GM18520 (cell line): ENCODE results near the gene CAMSAP2.
"Not testable (repeated sequence)": the region's sequence is repeated elsewhere in the genome, so short reads cannot be mapped to it uniquely, and the experiment has no call there.

Source experiments
- ATAC-seq: cut with Tn5 transposase; IDR thresholded peaks from one replicate; pipeline ENCODE4 v1.9.1; 2021; ENCODE audit not compliant: unreplicated experiment

CAMSAP2 gene

DNA sequence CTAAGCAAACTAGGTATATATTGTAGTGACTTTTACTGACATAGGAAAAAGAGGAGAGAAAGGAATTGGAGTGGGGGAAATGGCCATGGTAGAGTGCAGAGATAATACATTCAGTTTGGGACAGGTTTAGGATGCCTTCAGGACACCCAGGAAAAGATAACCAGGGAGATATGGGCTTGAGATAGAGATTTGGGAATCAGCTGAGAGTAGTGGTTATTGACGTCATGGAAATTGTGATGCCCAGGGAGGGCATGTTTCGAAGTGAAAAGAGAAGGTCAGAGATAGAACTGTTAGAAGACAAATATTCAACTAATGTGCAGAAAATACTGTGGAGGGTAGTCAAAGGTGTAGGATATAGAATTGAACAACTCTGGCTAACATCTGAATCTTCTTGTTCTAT lies 40.6 kb downstream of the CAMSAP2 start:
- no peak for ATAC-seq

DNA sequence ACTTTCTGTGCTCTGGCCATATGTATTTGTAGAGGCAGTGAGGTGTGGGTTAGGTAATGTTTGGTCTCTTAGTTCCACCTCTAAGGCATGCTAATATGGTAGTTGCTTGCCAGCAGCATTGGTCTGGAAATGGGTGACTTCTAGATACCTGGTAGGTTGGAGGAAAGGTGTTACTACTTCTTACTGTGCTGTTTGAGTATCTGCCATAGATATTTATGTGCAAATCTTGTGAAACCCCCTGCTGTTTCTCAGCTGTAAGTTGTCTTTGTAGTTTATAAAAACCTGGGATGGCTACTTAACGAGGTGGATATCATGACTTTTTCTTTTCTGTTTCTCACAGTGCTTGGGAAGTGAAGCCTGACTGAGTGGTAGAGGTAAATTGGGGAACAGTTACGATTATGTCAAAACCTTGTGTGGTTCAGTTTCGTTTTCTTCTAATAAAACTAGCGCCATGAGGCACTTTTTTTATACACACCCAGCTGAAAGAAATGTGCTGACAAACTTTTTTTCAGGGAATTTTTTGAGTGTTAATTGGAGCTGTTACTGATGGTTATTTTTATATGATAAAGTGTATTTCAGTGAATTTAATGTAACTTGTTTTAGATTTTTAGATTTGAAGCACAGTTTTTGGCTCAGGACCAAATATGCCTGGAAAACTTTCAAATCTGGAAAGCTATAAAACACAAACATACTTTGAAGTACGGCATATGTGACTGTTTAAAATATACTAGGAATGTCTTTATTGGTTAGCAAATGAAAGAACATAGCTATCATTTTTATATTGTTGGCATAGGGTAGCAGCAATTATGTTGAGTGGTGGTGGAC lies 42.1 kb downstream of the CAMSAP2 start:
- ATAC-seq, result no peak

DNA sequence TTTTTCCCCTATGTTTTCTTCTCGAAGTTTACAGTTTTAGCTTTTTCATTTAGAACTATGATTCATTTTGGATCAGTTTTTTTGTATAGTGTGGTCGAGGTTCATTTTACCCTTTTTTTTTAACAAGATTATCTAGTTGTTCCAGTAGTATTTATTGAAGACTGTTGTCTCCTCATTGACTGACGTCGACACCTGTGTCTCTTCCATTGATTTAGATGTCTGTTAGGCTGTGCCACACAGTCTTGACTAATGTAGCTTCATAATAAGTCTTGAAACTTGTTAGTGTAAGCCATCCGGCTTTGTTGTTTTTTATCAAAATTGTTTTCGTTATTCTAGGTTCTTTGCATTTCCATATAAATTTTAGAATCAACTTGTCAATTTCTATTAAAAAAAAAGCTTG lies 45.2 kb downstream of the CAMSAP2 start:
- ATAC-seq, result no peak

DNA sequence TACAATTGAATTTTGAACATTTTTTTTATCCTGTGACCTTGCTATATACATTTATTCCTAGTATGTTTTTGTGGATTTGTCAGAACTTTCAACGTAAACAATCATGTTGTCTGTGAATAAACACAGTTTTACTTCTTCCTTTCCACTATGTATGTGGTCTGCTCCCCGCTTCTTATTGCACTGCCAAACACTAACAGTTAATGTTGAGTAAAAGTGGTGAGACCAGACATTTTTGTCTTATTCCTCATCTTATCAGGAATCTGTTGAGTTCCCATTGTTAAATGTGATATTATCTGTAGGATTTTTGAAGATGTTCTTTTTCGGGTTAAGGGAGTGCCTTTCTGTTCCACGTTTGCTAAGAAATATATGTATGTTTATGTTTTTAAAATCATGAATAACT lies 45.9 kb downstream of the CAMSAP2 start:
- no peak for ATAC-seq

DNA sequence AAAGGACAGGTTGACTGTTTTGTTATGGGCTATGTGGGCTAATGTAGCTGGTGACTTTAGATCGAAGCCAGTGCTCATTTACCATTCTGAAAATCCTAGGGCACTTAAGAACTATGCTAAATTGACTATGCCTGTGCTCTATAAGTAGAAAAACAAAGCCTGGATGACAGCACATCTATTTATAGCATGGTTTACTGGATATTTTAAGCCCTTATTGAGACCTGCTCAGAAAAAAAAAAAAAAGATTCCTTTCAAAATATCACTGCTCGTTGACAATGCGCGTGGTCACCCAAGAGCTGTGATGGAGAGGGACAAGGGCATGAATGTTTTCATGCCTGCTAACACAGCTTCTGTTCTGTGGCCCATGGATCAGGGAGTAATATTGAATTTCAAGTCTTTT lies 48.1 kb downstream of the CAMSAP2 start:
- no peak for ATAC-seq

DNA sequence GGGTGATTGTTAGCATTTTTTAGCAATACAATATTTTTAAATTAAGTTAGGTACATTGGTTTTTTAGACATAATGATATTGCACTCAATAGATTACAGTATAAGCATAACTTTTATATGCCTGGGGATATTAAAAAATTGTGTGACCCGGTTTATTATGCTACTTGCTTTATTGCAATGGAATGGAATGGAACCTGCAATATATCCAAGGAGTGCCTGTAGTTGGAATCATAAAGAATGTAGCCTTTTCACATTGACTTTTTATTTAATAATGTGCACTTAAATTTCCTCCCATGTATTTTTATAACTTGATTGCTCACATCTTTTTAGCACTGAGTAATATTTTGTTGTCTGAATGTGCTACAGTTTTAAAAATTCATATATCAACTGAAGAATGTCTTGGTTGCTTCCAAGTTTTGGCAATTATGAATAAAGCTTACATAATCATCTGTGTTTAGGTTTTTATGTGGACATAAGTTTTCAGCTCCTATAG lies 49.2 kb downstream of the CAMSAP2 start:
- ATAC-seq, result no peak

DNA sequence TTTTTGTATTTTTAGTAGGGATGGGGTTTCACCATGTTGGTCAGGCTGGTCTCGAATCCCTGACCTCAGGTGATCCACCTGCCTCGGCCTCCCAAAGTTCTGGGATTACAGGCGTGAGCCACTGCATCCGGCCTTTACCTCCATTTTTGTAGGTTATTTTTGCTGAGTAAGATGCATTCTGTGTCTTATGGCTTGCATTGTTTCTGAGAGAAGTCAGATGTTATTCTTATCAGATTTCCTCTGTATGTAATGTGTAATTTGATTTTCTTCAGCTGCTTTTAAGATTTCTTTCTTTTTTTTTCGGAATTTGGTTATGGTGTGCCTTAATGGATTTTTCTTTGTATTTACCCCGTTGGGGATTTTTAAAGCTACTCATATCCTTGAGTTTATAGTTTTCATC lies 52.3 kb downstream of the CAMSAP2 start:
- not testable (repeated sequence) for ATAC-seq

DNA sequence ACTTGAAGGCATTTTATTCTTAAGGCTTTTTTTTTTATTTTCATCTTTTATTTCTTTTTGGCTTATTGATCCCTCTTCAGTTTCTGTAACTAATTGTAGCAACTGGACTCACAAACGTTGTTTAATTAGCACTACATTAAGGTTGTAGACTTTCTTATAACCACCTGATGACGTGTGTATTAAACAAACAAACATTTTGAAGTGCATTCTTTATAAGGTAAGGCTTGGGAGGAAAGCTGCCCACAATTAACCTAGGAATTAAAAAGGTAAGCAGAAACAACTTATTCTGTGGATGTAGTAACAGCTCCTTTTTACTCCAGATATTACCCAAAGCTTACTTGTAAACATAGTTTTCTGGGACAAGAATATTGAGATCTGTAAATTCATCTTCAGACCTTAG lies 55.0 kb downstream of the CAMSAP2 start:
- no peak for ATAC-seq

DNA sequence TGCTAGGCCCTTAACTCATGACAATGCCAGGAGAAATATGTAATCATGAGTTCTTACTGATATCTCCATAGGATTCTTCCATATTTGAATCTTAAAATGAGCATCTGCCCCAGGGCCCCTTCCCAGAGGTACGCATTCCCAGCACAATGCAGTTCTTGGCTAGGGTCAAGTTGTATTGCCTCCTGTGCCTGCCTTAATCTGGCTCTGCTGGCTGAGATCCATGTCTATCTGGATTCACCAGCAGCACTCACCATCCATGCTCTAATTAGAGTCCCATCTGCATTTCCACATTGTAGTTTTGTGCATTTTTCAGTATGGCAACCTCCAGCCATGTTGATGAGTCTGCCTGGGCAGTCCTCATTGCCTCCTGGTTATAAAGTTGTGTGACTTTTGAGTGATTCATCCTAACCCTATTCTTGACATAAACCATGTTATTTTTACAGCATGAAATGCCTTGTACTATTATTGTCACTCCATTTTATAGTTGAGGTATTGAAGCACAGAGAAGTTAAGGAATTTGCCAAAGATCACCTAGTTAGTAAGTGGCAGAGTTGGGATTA lies 55.9 kb downstream of the CAMSAP2 start:
- ATAC-seq, result no peak

DNA sequence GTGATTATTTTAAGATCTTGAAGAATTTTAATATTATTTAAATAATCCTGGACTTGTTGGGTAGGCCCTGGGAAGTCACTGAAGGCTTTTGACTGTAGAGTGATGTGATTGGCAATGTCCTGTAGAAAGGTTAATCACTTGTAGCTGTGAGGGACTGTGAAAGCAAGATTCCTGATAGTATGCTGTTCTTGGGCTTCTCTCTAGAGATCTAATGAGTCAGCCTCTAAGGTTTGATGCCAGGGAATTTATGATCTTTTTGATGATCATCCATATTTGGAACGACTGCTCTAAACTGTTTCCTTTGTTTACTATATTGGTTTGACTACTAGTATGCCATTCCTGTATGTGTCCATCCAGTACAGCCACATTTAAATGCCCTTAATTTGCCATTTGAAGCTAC lies 56.5 kb downstream of the CAMSAP2 start:
- no peak for ATAC-seq

DNA sequence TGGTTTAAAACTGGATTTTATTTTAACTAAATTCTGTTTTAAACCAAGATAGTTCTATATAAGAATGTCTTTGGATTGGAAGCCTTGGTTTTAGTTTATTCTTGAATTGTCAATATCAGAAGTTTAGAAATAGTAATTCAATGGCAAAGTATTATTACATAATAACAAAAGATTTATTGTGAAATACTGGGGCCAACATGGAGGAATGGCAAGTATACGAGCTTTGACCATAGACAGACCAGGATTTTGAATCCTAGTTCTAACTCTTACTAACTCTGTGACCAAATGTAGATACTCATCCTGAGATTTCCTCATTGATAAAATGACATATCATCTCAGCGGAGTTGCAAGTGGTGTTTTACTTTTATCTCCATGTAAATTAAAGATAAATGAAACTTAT lies 63.3 kb downstream of the CAMSAP2 start:
- no peak for ATAC-seq

DNA sequence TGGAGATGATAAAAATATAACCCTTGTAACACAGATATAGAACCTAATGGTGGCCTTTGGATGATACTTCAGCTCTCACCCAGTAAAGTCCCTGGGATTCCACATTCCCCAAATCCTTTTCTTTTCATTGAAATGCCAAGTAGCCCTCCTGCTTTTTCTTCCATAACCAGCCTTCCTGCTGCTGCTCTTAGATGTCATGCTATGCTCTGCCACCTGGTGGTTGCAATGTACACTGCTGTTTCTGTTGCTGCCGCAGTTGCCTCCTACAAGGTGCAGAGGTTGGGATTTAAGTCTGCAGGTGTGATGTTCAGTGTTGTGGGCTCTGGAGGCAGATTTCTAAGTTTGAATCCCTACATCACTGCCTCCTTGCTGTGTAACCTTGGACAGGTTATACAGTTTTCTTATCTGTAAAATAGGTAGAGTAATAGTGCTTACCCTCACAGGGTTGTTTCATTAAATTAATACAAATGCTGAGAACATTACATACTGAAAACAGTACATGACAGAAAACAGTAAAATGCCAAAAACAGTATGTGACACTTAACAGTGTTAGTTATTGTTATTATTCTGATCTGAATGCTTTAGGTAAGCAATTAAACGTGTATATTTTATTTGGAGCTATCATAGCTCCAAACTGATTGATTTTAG lies 64.3 kb downstream of the CAMSAP2 start:
- ATAC-seq, result peak; percentile 79

DNA sequence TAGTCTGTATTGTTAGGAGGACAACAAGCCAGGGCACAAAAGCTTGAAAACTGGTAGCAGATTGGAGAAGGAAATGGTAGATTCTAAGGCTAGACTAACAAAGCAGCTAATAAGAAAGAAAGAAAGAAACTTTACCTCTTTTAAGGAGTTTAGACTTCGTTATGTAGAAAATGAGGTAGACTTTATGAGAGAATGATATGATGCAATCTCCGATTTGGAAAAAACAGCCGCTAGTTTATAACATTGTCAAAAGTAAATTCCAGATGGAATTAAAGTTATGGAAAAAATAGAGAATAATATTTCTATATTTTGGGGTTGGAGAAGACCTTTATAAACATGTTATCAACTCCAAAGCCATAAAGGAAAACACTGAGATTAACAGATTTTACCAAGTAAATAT lies 67.0 kb downstream of the CAMSAP2 start:
- ATAC-seq, result no peak

DNA sequence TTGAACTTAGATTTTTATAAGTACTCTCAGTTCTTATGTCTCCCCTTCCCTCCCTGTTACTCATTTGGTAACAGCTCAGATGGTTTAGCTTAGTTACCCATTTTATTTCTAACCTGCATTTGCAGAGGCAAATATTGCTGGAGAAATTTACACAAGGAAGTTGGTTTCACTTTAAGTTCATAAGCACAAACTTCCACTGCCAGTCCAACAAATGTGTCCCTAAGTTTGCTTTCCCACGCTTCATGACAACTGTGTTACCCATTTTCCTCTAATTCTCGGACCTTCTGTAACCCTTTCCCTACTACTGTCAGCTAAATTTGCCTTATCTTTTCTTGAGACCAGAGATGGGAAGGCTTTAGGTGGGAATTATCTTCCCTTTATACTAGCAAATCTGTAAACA lies 70.2 kb downstream of the CAMSAP2 start:
- ATAC-seq, result no peak

DNA sequence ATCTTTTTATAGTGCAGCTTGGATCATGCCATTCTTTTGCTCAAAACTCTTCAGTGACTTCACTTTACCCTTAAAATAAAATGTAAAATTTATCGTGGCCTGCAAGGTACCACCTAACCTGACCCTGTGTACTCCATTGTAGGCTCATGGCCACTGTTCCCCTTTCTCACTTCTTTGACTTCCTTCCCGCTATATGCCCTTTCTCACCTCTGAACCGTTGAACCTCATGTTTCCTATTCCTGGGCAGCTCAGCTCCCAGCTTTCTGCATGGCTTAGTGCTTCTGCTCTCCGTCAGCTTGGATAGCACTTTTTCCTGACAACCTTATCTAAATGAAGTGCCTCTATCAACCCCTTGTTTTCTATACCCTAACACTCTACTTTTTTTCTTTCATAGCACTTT lies 73.0 kb downstream of the CAMSAP2 start:
- ATAC-seq, result no peak

DNA sequence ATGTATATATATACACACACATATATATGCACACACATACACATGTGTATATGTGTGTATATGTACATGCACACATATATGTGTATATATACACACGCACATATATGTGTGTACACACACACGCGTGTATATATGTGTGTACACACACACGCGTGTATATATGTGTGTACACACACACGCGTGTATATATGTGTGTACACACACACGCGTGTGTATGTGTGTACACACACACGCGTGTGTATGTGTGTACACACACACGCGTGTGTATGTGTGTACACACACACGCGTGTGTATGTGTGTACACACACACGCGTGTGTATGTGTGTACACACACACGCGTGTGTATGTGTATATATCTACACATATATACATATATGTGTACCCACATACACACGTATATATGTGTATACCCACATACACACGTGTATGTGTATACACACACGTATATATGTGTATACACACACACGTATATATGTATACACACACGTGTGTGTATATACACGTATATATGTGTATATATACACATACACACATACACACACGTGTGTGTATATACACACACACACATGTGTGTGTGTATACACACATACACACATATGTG lies 78.0 kb downstream of the CAMSAP2 start:
- not testable (repeated sequence) for ATAC-seq

DNA sequence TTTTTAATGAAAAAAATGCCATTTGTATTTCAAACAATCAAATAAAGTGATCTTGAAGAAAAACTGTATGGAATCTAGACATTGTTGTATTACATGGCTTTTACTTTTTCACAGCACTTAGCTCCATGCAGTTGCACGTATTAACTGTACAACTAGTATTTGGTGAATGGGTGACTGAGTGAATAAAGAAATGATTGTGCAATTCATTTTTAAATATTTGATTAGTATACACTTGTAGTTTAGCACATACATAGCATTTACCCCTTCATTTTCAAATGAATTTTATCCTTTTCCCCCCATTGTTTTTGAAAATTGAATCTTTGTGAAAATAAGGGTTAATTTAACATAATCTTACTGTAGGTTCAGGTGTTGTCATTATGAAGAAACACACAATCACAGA lies 79.6 kb downstream of the CAMSAP2 start:
- no peak for ATAC-seq

DNA sequence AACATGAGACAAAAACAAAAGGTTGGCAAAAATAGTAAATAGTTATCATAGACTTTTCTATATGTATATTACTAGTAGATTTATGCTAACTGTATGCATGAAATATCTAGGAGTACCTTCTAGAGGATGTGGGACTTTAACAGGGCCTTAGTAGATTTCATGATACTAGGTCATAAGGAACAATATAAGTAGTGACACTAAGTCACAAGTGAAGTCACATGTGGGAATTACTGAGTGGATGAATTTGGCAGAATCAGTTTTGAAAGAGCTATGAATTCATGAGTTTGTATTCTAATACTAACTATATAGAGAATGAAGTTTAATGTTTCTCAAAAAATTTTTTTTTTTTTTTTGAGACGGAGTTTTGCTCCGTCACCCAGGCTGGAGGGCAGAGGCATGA lies 81.0 kb downstream of the CAMSAP2 start:
- ATAC-seq, result no peak

DNA sequence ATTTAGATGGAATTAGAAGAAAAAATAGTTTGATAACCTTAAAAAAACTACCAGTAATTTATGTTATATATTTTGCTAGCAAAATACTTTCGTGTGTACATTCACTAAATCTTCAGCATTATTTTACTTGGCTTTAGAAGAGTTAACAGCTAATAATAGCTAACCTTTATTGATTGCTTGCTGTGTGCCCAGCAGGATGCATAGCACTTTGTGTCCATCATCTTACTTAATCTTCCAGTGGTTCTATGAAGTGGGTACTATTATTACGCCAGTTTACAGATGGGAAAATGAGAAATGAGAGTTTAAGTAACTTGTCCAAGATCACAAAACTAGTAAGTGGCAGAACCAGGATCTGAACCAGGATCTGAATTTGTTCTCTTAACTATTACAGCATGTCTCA lies 92.4 kb downstream of the CAMSAP2 start:
- no peak for ATAC-seq

DNA sequence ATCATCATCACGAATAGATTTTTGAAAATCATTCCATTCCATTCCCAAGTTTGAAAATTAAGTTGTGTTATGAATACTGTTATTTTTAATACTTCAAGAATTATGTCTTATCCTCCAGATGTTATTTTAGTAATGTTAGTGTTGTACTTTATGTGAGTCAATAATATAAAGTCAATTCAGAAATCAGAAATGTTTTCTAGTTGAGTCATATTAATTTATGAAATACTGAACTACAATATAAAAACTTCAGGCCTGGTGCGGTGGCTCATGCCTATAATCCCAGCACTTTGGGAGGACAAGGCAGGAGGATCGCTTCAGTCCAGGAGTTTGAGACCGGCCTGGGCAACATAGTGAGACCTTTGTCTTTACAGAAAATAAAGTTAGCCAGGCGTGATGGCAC lies 95.7 kb downstream of the CAMSAP2 start:
- ATAC-seq, result no peak

DNA sequence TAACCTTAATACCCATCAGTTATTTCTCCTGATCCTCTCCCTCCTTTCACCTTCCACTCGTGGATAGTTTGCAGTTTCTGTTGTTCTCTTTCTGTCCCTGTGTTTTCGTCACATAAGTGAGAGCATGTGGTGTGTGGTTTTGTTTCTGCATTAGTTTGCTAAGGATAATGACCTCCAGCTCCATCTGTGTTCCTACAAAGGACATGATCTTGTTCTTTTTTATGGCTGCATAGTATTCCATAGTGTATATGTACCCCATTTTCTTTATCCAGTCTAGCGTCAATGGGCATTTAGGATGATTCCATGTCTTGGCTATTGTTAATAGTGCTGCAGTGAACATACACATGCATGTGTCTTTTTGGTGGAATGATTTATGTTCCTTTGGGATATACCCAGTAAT lies 97.5 kb downstream of the CAMSAP2 start:
- no peak for ATAC-seq
